HG03432 (cell line): Measurements from ENCODE around the gene POLR3A.
"Not testable (repeated sequence)": the region's sequence is repeated elsewhere in the genome, so short reads cannot be mapped to it uniquely, and the experiment has no call there.

ENCODE experiments used
- ATAC-seq: cut with Tn5 transposase; IDR thresholded peaks from one replicate; pipeline ENCODE4 v1.9.1; 2021; ENCODE audit warnings: mild to moderate bottlenecking, moderate library complexity; ENCODE audit not compliant: unreplicated experiment

POLR3A gene

GRCh38 chr10:78029269-78030226 is at the start of gene POLR3A:
TSS of gene POLR3A (minus strand) at chr10:78029515. CDS start at chr10:78029407, 108 bp downstream.
- peak; percentile 75 for ATAC-seq

- no peak for ATAC-seq
Measured at GRCh38 chr10:78078539-78079330, 49.4 kb upstream of the POLR3A start.

- ATAC-seq, result not testable (repeated sequence)
Measured at GRCh38 chr10:78075806-78076205, 46.5 kb upstream of the POLR3A start.

GRCh38 chr10:78072504-78072903 is 43.2 kb upstream of the POLR3A start:
- no peak for ATAC-seq

- no peak for ATAC-seq
Measured at GRCh38 chr10:78071857-78072179, 42.5 kb upstream of the POLR3A start.

GRCh38 chr10:78071140-78071856 is 42.0 kb upstream of the POLR3A start:
- no peak for ATAC-seq

GRCh38 chr10:78070726-78071125 is 41.4 kb upstream of the POLR3A start:
- ATAC-seq, result no peak

GRCh38 chr10:78070064-78070463 is 40.7 kb upstream of the POLR3A start:
- ATAC-seq, result not testable (repeated sequence)

GRCh38 chr10:78069151-78069550 is 39.8 kb upstream of the POLR3A start:
- no peak for ATAC-seq

GRCh38 chr10:78066728-78067430 is 37.6 kb upstream of the POLR3A start:
- ATAC-seq, result no peak

GRCh38 chr10:78066012-78066411 is 36.7 kb upstream of the POLR3A start:
- ATAC-seq, result no peak

GRCh38 chr10:78065611-78066010 is 36.3 kb upstream of the POLR3A start:
- no peak for ATAC-seq

- ATAC-seq, result not testable (repeated sequence)
Measured at GRCh38 chr10:78064919-78065318, 35.6 kb upstream of the POLR3A start.

- no peak for ATAC-seq
Measured at GRCh38 chr10:78063236-78063635, 33.9 kb upstream of the POLR3A start.

GRCh38 chr10:78062296-78062695 is 33.0 kb upstream of the POLR3A start:
- ATAC-seq, result no peak

- no peak for ATAC-seq
Measured at GRCh38 chr10:78059906-78060702, 30.8 kb upstream of the POLR3A start.

- no peak for ATAC-seq
Measured at GRCh38 chr10:78058562-78058961, 29.2 kb upstream of the POLR3A start.

- ATAC-seq, result no peak
Measured at GRCh38 chr10:78053211-78053868, 24.0 kb upstream of the POLR3A start.

- no peak for ATAC-seq
Measured at GRCh38 chr10:78049851-78050250, 20.5 kb upstream of the POLR3A start.
